ENCODE measurements around the gene NR2F2.

The NR2F2 gene

DNA sequence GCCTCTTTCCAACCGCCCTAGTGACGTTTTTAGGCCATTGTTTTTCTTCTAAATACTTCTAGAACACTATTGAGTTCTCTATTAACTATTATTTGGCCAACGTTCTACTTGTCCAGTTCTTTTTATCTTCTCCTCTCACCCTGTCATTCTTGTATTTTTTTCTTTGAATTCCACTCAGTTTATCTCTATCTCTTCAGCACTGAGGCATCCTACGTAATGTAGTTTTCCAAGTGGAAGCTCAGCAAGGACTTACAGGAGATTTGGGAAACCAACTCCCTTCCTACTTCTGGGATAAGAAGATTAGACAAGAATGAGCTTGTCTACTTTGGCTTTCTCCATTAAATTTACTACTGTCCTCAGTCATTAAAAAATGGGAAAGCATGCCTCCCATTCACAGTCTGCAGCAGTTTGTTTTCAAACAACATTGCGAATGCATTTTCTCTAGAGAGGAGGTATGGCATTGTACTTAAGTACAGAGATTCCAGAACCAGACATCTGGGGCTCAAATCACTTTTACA is 21.3 kb upstream of the NR2F2 start:
- H3K36me3 Mint-ChIP-seq: no peaks in the 10 kb centered on the region
- H3K4me3 Mint-ChIP-seq: no peak overlapping the region
- H3K9me3 Mint-ChIP-seq (ENCODE audit: low read depth): no peaks in the 10 kb centered on the region
- H3K27ac Mint-ChIP-seq: no peak overlapping the region
- H3K27me3 Mint-ChIP-seq: peaks cover 7% of the 10 kb centered on the region
- H3K4me1 Mint-ChIP-seq (ENCODE audit: low read depth): no peaks in the 10 kb centered on the region

- H3K27me3 Mint-ChIP-seq: peaks cover 7% of the 10 kb centered on the region
- H3K9me3 Mint-ChIP-seq (ENCODE audit: low read depth): no peaks in the 10 kb centered on the region
- H3K4me1 Mint-ChIP-seq (ENCODE audit: low read depth): no peaks in the 10 kb centered on the region
- no peak overlapping the region for H3K27ac Mint-ChIP-seq
- H3K4me3 Mint-ChIP-seq: no peak overlapping the region
- H3K36me3 Mint-ChIP-seq: no peaks in the 10 kb centered on the region
Measured at GRCh38 chr15:96311256-96311955, 19.1 kb upstream of the NR2F2 start.

GRCh38 chr15:96311956-96312294 is 18.6 kb upstream of the NR2F2 start:
- Mint-ChIP-seq H3K36me3 (no peaks in the 10 kb centered on the region), H3K4me3 (no peak overlapping the region), H3K27me3 (peaks cover 8% of the 10 kb centered on the region), H3K4me1 (ENCODE audit: low read depth) (no peaks in the 10 kb centered on the region), H3K27ac (no peak overlapping the region), H3K9me3 (ENCODE audit: low read depth) (no peaks in the 10 kb centered on the region)

DNA sequence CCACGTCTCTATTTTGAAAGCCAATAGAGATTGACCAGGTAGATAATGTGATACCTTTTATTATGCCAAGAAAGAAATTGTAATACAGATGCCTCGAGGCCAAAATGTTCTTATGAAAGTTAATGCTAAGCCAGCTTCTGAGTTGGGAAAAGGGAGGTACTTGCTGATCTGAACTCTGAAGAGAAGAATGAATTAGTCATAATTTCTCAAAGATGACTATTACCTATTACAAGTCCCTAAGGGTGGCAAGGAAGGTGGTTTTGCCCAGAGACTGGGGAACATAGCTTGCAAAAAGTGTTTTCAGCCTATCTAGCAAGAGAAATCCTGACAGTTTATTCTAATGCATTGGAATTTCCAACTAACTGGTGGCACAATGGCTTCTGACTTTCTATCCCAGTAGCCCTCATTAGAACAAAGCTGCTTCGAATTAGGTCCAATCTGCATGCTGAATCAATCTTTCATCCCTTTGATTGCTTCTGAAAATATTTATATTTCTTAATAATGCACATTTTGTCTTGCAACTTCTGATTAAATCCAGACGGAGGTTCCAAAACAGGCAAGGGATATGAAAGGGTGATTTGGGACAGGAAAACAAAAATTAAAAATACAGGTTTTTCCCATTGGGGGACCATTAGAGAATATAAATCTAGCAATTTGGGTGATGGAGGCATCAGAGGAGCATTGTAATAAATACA is 17.7 kb upstream of the NR2F2 start:
- Mint-ChIP-seq H3K27ac (no peak overlapping the region), H3K4me1 (ENCODE audit: low read depth) (no peaks in the 10 kb centered on the region), H3K4me3 (no peak overlapping the region), H3K27me3 (peaks cover 9% of the 10 kb centered on the region), H3K36me3 (no peaks in the 10 kb centered on the region), H3K9me3 (ENCODE audit: low read depth) (no peaks in the 10 kb centered on the region)

GRCh38 chr15:96314518-96314917 is 16.0 kb upstream of the NR2F2 start:
- H3K4me1 Mint-ChIP-seq (ENCODE audit: low read depth): no peaks in the 10 kb centered on the region
- no peaks in the 10 kb centered on the region for H3K9me3 Mint-ChIP-seq (ENCODE audit: low read depth)
- H3K4me3 Mint-ChIP-seq: no peak overlapping the region
- H3K27me3 Mint-ChIP-seq: peaks cover 16% of the 10 kb centered on the region
- H3K27ac Mint-ChIP-seq: no peak overlapping the region
- H3K36me3 Mint-ChIP-seq: no peaks in the 10 kb centered on the region

DNA sequence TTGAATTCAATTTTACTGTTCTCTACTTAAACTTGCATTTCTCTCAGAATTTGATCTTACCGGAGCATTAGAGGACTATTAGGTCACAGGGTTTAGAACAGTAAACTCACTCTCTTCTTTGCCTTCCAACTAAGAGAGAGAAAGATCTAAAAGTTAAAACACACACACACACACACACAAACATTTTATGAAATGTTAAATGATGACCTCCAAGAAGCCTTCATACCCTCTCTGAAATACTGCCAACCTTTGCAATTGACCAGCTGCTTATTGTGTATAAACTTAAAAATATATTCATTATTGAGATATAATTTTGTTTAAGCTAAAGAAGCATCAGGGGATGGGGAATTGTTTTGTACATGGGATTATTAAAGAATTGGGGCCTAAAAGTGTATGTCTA is 15.5 kb upstream of the NR2F2 start:
- H3K9me3 Mint-ChIP-seq (ENCODE audit: low read depth): no peaks in the 10 kb centered on the region
- H3K27ac Mint-ChIP-seq: no peak overlapping the region
- H3K36me3 Mint-ChIP-seq: no peaks in the 10 kb centered on the region
- H3K27me3 Mint-ChIP-seq: peaks cover 20% of the 10 kb centered on the region
- H3K4me3 Mint-ChIP-seq: no peak overlapping the region
- H3K4me1 Mint-ChIP-seq (ENCODE audit: low read depth): no peaks in the 10 kb centered on the region

DNA sequence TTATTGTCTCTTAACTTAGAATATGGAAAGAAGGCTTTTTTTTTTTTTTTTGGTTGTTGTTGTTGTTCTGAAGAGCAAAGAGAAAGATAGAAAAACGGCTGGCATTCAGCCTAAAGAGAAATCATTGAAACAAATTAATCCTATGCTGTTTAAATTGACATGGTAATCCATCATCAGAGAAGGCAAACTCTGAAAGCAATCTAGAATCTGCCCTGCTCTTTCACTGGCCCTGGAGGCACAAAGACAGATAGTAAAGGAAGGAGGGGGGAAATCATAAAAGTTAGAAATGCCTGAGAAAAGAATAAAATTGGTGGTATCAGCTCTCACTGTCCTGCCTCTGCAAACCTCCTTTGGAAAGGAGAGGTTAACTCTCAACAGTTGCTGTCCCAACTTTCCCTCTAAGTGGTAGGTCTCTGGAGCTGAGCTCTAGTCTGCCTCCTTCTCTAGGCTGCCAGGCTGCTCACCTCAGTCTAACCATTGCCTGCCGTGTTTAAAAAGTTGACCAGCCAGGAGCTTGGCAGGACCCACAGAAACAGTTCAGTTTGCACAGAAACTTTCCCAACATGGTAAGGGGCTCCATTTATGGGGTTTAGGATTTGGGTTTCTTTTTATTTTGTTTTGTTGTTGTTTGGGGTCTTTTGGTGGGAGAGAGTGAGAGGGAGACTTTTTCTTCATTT is 13.4 kb upstream of the NR2F2 start:
- H3K27me3 Mint-ChIP-seq: peaks cover 26% of the 10 kb centered on the region
- H3K4me3 Mint-ChIP-seq: no peak overlapping the region
- H3K36me3 Mint-ChIP-seq: no peaks in the 10 kb centered on the region
- H3K27ac Mint-ChIP-seq: no peak overlapping the region
- H3K4me1 Mint-ChIP-seq (ENCODE audit: low read depth): no peaks in the 10 kb centered on the region
- H3K9me3 Mint-ChIP-seq (ENCODE audit: low read depth): no peaks in the 10 kb centered on the region

DNA sequence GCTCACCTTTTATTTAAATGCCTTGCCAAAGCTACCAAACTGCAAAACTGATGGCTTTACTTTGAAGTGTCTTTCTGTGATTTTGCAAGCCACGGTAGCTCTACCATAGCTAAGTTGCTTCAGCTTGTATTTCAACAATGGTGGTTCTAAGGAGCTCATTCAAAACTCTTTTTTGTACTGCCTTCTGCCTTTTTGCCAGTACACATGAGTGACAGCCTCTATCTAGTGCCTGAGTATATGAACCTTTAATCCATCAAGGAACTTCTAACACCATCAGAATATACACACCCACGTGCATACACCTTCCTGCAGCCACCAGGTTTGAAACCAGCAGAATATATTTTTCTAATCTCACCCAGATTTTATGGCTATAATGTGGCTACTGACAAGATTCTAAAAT is 10.4 kb upstream of the NR2F2 start:
- H3K4me1 Mint-ChIP-seq (ENCODE audit: low read depth): peaks cover 1% of the 10 kb centered on the region
- peaks cover 33% of the 10 kb centered on the region for H3K27me3 Mint-ChIP-seq
- H3K27ac Mint-ChIP-seq: no peak overlapping the region
- H3K9me3 Mint-ChIP-seq (ENCODE audit: low read depth): no peaks in the 10 kb centered on the region
- no peaks in the 10 kb centered on the region for H3K36me3 Mint-ChIP-seq
- no peak overlapping the region for H3K4me3 Mint-ChIP-seq

- H3K4me1 Mint-ChIP-seq (ENCODE audit: low read depth): peaks cover 2% of the 10 kb centered on the region
- no peaks in the 10 kb centered on the region for H3K9me3 Mint-ChIP-seq (ENCODE audit: low read depth)
- no peaks in the 10 kb centered on the region for H3K36me3 Mint-ChIP-seq
- no peak overlapping the region for H3K4me3 Mint-ChIP-seq
- H3K27ac Mint-ChIP-seq: no peak overlapping the region
- peaks cover 40% of the 10 kb centered on the region for H3K27me3 Mint-ChIP-seq
Measured at GRCh38 chr15:96320703-96321638, 9.5 kb upstream of the NR2F2 start.

- Mint-ChIP-seq H3K9me3 (ENCODE audit: low read depth) (no peaks in the 10 kb centered on the region), H3K27me3 (peaks cover 47% of the 10 kb centered on the region), H3K4me1 (ENCODE audit: low read depth) (peaks cover 8% of the 10 kb centered on the region), H3K4me3 (no peak overlapping the region), H3K36me3 (no peaks in the 10 kb centered on the region), H3K27ac (no peak overlapping the region)
Measured at GRCh38 chr15:96321639-96322535, 8.6 kb upstream of the NR2F2 start.

DNA sequence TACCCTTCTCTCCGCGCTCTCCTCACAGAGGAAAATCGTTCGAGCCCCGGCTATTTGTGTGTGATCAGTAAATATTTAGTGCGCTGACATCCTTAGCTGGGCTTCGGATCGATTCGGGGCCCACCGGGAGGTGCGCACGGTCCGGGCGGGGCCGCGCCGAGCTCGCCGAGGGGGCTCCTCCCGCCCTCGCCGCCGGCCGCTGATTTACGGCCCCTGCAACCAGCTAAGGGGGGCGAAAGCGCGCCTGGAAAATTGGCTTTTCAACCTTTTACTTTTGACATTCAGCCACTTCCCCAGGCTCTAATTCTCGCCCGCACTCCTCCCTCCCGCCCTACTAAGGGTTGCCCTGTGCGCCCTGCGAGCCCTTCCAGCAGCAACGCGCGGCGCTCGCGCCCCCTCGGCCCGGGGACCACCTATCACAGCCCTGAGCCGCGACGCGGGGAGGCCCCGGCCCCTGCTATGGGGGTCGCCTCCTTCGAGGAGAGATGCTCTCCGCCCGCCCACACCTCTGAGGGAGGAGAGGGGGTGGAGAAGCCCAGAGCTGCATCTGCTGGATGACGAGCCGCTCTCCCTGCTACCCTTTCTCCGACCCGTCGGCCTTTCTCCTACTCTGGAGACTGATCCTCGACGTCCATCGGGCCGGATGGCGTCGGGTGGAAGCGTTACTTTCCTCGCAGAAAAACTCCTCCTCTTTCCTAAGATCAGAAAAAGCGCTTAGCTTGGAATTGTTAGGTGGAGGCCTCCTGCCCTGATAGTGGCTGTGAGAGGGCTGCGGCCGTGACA is 7.8 kb upstream of the NR2F2 start:
- Mint-ChIP-seq H3K4me1 (ENCODE audit: low read depth) (peaks cover 8% of the 10 kb centered on the region), H3K27me3 (peaks cover 51% of the 10 kb centered on the region), H3K27ac (no peak overlapping the region), H3K4me3 (no peak overlapping the region), H3K36me3 (no peaks in the 10 kb centered on the region), H3K9me3 (ENCODE audit: low read depth) (no peaks in the 10 kb centered on the region)

DNA sequence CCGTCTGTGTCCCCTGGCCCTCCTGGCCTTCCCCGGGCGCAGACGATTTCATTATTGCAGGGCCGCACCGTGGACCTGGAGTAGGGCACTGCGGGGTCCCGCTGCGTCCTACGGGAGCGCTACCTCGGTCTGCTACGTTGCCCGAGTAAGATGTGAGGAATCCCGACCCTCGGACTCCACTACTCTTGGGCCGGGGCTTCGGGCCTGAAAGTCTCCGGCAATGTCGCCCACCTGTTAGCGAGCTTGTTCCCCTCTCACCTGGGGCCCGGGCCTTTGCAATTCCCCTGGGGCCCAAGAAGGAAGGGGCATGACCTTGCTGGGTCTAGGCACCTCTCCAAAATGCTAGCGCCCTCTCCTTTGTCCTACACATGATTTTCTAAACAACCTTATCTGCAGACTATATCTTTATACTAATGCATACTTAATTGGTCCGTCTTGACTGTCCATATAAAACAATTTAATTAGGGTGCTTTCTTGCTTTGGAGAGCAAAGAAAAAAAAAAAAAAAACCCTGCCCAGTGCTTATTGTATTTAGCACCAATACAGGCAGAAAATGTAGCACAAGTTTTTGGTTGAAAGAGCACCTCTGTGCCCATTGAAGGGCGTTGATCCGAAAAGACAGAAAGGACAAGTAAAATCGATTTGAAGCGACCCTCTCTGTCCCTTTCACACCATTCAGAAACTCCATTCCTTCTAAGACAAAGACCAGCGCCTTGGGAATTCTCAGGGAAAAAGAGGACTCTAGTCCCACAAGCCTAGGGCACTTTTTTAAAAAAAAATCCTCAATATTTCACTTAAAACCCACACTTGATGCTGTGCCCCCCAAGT is 7.0 kb upstream of the NR2F2 start:
- Mint-ChIP-seq H3K27me3 (peaks cover 53% of the 10 kb centered on the region), H3K27ac (no peak overlapping the region), H3K36me3 (no peaks in the 10 kb centered on the region), H3K4me1 (ENCODE audit: low read depth) (peaks cover 8% of the 10 kb centered on the region), H3K4me3 (no peak overlapping the region), H3K9me3 (ENCODE audit: low read depth) (no peaks in the 10 kb centered on the region)
